ENCODE data around the gene PCDHAC1. TPM values are rescaled to one million over a fixed set of nuclear protein-coding genes. Genes with fewer than 3 reads are reported as not detected.
A peak's percentile ranks its signal among the peaks of the same experiment; 100 is the strongest.

PCDHAC1 gene
- total and polyA plus RNA-seq, 9 of the 15 experiments (the other 6 are each of a cell fraction or from before 2014, with no cell fraction given): not detected

GRCh38 chr5:140977003-140977402, 50.9 kb downstream of the PCDHAC1 start:
- H3K27me3 ChIP-seq (ENCODE audit: control insufficient read depth in 2 of 2, insufficient read depth in 2 of 2, low read length in 2 of 2): no peaks in the 10 kb centered on the region
- BruUV-seq (replicated peaks): no TSS peak
- in situ Hi-C loops (cut with MboI): no loop called here
- no peaks in the 10 kb centered on the region for H3K79me2 ChIP-seq (ENCODE audit: control insufficient read depth, insufficient read depth, low read length)
- ChIA-PET POLR2A (no interaction called here), CTCF (ENCODE audit: low intra/inter-chr PET ratio) (no interaction called here)
- H3K9me3 ChIP-seq (replicated peaks; ENCODE audit: control insufficient read depth, insufficient read depth, low read depth, low read length): no peaks in the 10 kb centered on the region
- intact Hi-C loops (cut with micrococcal nuclease): no loop called here
- no peaks in the 10 kb centered on the region for H3K4me1 ChIP-seq (replicated peaks in 1 of 2; ENCODE audit: control insufficient read depth in 2 of 2, insufficient read depth in 2 of 2, low read length in 2 of 2)
- FAIRE-seq (no peak), DNase-seq (ENCODE audit: extremely low read depth in 1 of 4, low spot score in 3 of 4) (no peak), ATAC-seq (no peak)
- H2AFZ ChIP-seq (ENCODE audit: low read depth, low read length): no peak overlapping the region
- WGBS (ENCODE audit: insufficient coverage, low coverage, missing lambda C conversion rate): 2% methylated on average over 3 of the region's 3 CpGs
- no peak overlapping the region for H3K4me2 ChIP-seq (ENCODE audit: insufficient read depth, low read length)
- TF ChIP-seq PATZ1 (CRISPR knock-in tag; IDR thresholded peaks at IDR 0.05; ENCODE audit: borderline replicate concordance): no peak
- TF ChIP-seq OTX1 (CRISPR knock-in tag; IDR thresholded peaks at IDR 0.05): no peak
- TF ChIP-seq CEBPG (CRISPR knock-in tag; IDR thresholded peaks at IDR 0.05): no peak
- peak in 1 of 2 experiments; percentile 48; a peak in 2 of 4 replicates for TF ChIP-seq CEBPG (tag; conservative IDR thresholded peaks at IDR 0.05 in 1 of 2, IDR thresholded peaks at IDR 0.05 in 1 of 2)
- TF ChIP-seq ARID2 (IDR thresholded peaks at IDR 0.05): no peak
- TF ChIP-seq HNRNPL (IDR thresholded peaks at IDR 0.05; ENCODE audit: low read depth, low read length): no peak
- H3K9me1 ChIP-seq (ENCODE audit: control insufficient read depth, insufficient read depth, low read length): no peaks in the 10 kb centered on the region
- H3K36me3 ChIP-seq (ENCODE audit: control insufficient read depth, insufficient read depth, low read length): no peaks in the 10 kb centered on the region
- H3K4me3 ChIP-seq: no peak overlapping the region
- no peaks in the 10 kb centered on the region for H4K20me1 ChIP-seq (replicated peaks; ENCODE audit: control insufficient read depth, insufficient read depth, low read length)
- no peak overlapping the region for H3K9ac ChIP-seq (ENCODE audit: insufficient read depth in 1 of 2, low read depth in 2 of 2, low read length in 2 of 2)
- H3K27ac ChIP-seq (ENCODE audit: extremely low read depth, low read depth, low read length): no peak overlapping the region
